Activated naive CD4-positive, alpha-beta T cell treated with anti-CD3 and anti-CD28 coated beads, Interleukin-2, amount 50 U/mL, for 24 hours (primary cell): ENCODE results near the gene TMEM174.

Experiments
- H3K27ac Mint-ChIP-seq: one replicate; pipeline ENCODE4 v1.8.0; 2021; ENCODE audit warnings: mild to moderate bottlenecking, mixed read lengths
- H3K27me3 Mint-ChIP-seq: one replicate; pipeline ENCODE4 v1.8.0; 2021; ENCODE audit warnings: mixed read lengths
- H3K36me3 Mint-ChIP-seq: one replicate; pipeline ENCODE4 v1.8.0; 2021; ENCODE audit warnings: mixed read lengths
- H3K4me1 Mint-ChIP-seq: one replicate; pipeline ENCODE4 v1.8.0; 2021; ENCODE audit warnings: mixed read lengths
- H3K4me3 Mint-ChIP-seq: one replicate; pipeline ENCODE4 v1.8.0; 2021; ENCODE audit warnings: mild to moderate bottlenecking, mixed read lengths
- H3K9me3 Mint-ChIP-seq: one replicate; pipeline ENCODE4 v1.8.0; 2021; ENCODE audit warnings: mixed read lengths

The TMEM174 gene, protein sequence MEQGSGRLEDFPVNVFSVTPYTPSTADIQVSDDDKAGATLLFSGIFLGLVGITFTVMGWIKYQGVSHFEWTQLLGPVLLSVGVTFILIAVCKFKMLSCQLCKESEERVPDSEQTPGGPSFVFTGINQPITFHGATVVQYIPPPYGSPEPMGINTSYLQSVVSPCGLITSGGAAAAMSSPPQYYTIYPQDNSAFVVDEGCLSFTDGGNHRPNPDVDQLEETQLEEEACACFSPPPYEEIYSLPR

DNA sequence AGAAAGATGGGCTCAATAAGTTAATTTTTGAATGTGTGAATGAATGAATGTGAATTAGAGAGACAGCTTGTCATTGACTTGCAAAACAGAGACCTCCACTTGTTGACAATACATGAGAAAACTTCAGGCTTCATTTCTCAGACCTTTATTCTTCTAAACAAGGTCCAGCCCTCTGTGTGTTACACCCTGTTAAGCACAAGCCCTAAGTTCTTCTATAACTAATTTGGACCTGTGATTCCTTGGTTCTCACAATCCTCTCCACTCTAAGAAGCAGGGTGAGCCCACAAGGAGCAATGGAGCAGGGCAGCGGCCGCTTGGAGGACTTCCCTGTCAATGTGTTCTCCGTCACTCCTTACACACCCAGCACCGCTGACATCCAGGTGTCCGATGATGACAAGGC, at the start of gene TMEM174:
Gene TMEM174 (plus strand): TSS at position 243 of the 400 bp plus-strand sequence. CDS start 51 bp downstream, at position 294.
- no peaks in the 10 kb centered on the region for H3K9me3 Mint-ChIP-seq
- H3K27me3 Mint-ChIP-seq, result peaks cover 81% of the 10 kb centered on the region
- H3K4me3 Mint-ChIP-seq, result no peak within 1 kb of the TSS
- H3K36me3 Mint-ChIP-seq, result peaks cover 1% of the 10 kb centered on the region
- no peaks in the 10 kb centered on the region for H3K4me1 Mint-ChIP-seq
- H3K27ac Mint-ChIP-seq, result no peak within 1 kb of the TSS

DNA sequence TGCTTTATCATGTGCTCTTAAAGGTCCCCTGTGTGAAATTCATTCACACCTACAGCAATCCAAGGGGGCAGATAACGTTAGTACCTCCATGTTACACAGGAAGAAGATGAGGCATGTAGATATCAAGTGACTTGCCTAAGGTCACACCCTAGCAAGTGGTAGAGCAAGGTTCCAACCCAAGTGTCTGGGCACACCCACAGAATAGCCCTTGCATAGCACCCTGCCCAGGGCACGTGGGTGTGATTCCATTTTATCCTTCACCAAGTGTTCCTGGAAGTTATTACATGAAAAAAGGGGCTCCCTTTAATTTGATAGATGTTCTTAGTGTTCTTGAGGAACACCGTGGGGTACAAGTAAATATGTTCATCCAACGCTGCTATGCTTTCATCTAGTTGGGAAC, 47.7 kb upstream of the TMEM174 start:
- H3K4me1 Mint-ChIP-seq, result peaks cover 10% of the 10 kb centered on the region
- no peaks in the 10 kb centered on the region for H3K9me3 Mint-ChIP-seq
- no peak overlapping the region for H3K4me3 Mint-ChIP-seq
- H3K27me3 Mint-ChIP-seq, result peaks cover 43% of the 10 kb centered on the region
- H3K27ac Mint-ChIP-seq, result no peak overlapping the region
- no peaks in the 10 kb centered on the region for H3K36me3 Mint-ChIP-seq

DNA sequence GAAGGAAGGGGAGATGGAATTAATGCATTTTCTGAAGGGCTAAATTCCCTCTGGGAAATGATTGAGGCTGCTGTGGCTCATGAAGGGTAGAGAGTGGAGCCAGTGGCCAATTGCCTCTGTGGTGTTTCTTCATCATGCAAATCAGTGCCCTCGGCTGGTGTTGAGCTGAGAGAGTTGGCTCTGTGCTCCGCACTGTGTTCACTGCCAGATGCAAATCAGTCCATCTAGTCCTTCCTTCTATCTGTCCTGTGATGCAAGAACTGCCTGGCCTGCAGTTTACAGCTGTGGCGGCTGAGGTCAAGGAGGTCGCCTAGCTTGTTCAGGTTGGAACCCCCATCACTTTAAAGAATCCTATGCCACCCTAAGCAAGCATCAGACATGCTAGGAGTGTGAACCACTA, 46.6 kb upstream of the TMEM174 start:
- no peaks in the 10 kb centered on the region for H3K36me3 Mint-ChIP-seq
- H3K4me1 Mint-ChIP-seq, result peaks cover 5% of the 10 kb centered on the region
- no peaks in the 10 kb centered on the region for H3K9me3 Mint-ChIP-seq
- H3K4me3 Mint-ChIP-seq, result no peak overlapping the region
- H3K27me3 Mint-ChIP-seq, result peaks cover 36% of the 10 kb centered on the region
- no peak overlapping the region for H3K27ac Mint-ChIP-seq

DNA sequence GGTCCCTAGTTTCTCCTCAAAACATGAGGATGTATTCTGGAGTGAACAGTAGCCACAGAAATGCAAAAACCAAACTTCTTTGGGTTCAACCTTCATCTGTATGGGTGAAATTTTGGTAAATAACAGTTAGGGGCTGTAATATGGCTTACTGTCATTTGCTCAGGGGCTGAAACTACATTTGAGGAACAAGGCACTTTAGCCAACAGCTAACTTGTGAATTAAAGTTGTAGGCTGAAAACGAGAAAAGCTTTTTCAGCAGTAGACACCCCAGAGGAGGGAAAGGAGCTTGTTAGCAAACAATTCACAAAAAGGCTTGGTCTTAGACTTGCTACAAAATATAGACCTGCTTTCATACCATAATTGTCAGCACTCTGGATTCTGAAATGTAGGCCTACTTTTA, 46.0 kb upstream of the TMEM174 start:
- Mint-ChIP-seq H3K27ac (no peak overlapping the region), H3K4me3 (no peak overlapping the region), H3K36me3 (no peaks in the 10 kb centered on the region), H3K9me3 (no peaks in the 10 kb centered on the region), H3K4me1 (peaks cover 5% of the 10 kb centered on the region), H3K27me3 (peaks cover 31% of the 10 kb centered on the region)

DNA sequence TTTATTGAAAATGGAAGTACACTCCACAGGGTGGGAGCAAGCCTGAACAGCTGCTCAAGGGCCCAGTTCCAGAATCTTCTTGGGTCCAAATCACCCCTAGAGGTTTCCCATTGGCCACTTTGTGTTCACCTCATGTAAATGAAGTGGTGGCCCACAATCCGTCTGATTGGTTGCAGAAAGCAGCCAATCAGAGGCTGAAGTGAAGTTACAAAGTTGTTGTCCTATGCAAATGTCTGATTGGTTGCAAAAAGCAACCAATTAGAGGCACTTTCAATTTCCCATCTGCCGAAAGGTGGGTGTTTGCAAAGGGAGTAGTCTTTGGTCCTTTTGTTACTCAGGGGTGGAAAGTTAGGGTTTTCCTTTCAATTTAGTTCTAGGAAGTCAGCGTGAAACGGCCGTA, 43.9 kb upstream of the TMEM174 start:
- Mint-ChIP-seq H3K4me1 (no peaks in the 10 kb centered on the region), H3K27me3 (peaks cover 38% of the 10 kb centered on the region), H3K36me3 (no peaks in the 10 kb centered on the region), H3K27ac (no peak overlapping the region), H3K9me3 (no peaks in the 10 kb centered on the region), H3K4me3 (no peak overlapping the region)

DNA sequence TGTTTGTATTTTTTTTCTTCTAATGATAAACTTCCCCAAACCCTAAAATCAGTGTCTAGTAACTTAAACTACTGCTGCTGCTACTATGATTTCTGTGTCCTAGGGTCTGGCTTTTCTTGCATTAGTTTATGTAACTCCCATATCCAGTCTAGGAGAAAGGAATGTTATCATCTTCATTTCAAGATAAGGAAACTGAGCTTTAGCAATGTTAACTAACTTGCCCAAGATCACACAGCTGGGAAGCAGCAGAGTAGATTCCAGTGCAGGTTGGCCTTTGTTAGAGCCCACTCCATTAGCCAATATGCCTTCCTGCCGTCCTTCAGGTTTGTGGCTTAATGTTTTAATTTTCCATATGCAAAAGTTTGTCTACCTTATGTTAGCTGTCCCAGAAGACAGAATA, 42.2 kb upstream of the TMEM174 start:
- H3K36me3 Mint-ChIP-seq, result no peaks in the 10 kb centered on the region
- H3K27ac Mint-ChIP-seq, result no peak overlapping the region
- H3K27me3 Mint-ChIP-seq, result peaks cover 44% of the 10 kb centered on the region

DNA sequence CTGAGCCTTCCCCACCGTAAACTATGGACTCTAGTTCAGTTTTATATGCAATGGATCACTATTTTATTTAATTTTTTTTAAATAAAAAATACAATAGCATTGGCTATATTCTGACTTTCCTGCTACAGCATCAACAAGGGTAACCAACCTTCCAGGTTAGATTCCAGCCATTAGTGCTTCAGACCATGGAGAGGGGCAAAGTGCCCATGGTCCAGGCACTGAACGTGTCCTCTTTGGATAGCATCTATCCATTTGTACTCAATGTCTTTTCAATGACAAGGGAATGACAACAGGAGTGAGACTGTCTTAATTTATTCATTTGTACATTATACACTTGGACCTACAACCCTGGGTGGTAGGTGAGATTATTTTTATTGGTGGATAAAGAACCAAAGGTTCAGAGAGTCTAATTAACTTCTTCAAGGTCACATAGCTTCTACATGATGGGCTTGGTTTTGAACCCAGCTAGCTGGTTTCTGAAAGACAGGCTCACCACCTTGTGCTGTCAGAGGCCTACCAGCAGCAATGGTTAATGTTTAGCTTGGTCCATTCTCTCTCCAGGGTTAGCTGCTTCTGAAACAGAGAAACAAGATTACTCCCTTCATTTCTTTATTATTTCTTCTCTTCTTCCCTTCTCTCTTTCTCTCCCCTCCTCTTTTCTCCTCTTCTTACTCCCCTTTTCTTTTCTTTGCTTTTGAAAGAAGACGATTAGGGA, 41.1 kb upstream of the TMEM174 start:
- H3K4me3 Mint-ChIP-seq, result no peak overlapping the region
- H3K9me3 Mint-ChIP-seq, result no peaks in the 10 kb centered on the region
- peaks cover 39% of the 10 kb centered on the region for H3K27me3 Mint-ChIP-seq
- H3K36me3 Mint-ChIP-seq, result no peaks in the 10 kb centered on the region
- peak overlapping the region; percentile 36 for H3K27ac Mint-ChIP-seq
- no peaks in the 10 kb centered on the region for H3K4me1 Mint-ChIP-seq

More for the DNA sequence above, 42.2 kb upstream of the TMEM174 start:
- Mint-ChIP-seq H3K4me1 (no peaks in the 10 kb centered on the region), H3K4me3 (no peak overlapping the region), H3K9me3 (no peaks in the 10 kb centered on the region)

DNA sequence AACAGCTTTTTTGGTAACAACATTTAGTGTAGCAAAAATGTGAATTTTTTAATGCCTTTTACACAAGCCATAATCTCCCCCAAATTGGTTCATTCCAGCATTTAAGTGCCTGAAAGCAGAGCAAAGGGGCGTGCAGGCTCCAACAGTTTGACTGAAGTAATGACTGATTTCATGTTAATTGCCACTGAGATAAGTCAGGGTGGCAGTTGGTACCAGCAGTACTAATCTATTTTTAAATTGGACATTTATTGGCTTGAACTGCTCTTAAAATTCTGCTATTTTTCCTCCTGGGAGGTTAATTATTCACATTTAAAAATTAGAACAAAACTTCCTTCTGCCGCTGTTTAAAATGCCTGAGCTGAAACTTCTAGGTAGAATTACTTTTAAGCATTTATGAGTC, 40.2 kb upstream of the TMEM174 start:
- Mint-ChIP-seq H3K4me3 (no peak overlapping the region), H3K9me3 (no peaks in the 10 kb centered on the region), H3K36me3 (no peaks in the 10 kb centered on the region), H3K27me3 (peaks cover 46% of the 10 kb centered on the region), H3K4me1 (no peaks in the 10 kb centered on the region), H3K27ac (no peak overlapping the region)

DNA sequence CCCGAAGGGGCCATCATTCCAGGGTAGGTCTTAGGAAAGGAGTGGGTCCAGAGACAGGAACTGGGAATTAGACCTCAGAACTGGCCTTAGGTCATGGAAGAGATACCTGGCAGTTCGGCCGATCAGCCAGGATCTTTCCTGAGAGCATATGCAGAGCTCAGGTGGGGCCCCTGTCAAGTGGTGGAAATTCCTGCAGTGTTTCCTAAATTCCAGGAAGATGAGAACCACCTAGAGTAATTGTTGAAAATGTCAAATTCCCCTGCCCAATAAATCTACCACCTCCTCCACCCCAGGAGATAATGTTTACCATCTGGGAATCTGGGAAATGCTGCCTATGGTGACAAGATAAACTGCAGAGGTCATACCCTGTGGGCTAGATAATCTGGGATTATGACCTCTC, 38.0 kb upstream of the TMEM174 start:
- Mint-ChIP-seq H3K36me3 (no peaks in the 10 kb centered on the region), H3K4me3 (no peak overlapping the region), H3K9me3 (no peaks in the 10 kb centered on the region), H3K4me1 (no peaks in the 10 kb centered on the region), H3K27ac (no peak overlapping the region), H3K27me3 (peaks cover 43% of the 10 kb centered on the region)

DNA sequence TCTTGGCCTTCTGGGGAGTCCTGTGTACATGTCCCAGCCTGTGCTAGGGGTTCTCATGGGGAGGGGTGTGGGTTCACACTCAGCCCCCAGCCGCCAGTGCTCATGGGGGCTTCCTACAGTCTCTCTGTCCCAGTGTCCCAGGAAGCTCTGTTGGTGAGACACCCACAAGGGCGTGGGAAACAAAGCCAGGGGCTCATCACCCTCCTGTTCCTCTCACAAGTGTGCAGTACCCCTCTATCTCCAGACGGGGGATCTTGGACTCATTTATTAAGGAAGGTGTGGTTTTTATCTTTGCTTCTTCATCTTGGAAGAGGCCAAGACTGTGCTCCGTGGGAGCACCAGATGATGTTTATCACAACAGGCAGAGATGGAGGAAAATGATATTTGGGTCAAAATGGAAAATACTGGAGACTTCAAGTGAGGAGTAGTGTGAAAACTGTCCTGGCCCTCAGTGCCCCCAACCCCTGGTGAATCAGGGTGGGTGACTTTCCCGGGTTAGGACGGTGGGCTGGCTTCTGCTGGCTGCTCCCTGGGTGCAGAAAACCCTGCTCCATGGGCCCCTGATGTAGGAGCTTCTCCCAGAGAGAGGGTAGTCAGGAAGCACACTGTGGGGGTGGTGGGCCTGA, 37.5 kb upstream of the TMEM174 start:
- Mint-ChIP-seq H3K4me1 (no peaks in the 10 kb centered on the region), H3K27me3 (peaks cover 43% of the 10 kb centered on the region), H3K9me3 (no peaks in the 10 kb centered on the region), H3K36me3 (no peaks in the 10 kb centered on the region), H3K4me3 (no peak overlapping the region), H3K27ac (no peak overlapping the region)

DNA sequence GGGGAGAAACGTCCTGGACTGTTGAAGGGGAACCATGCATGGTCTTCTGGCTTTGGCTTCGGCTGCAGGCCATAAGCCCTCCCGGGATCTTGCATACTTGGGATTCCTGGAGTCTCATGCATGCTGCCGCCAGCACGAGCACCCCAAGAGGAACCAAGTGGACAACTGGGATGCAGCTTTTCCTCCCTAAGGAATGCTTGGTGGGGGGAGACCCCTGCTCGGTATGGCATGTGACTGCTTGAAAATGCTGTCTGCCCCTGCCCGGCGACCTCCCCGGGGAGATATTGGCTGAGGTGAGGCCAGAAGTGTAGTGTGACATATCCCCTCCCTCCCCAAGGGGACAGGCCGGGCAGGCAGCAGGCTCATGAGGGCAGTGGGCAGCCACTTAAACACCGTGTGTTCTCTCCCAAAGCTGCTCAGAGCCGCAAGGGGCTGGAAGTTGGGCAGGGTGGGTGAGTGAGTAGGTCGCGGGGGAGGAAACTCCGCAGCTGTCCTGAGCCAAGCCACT, 36.9 kb upstream of the TMEM174 start:
- H3K4me1 Mint-ChIP-seq, result no peaks in the 10 kb centered on the region
- H3K36me3 Mint-ChIP-seq, result no peaks in the 10 kb centered on the region
- H3K27me3 Mint-ChIP-seq, result peaks cover 45% of the 10 kb centered on the region
- H3K4me3 Mint-ChIP-seq, result no peak overlapping the region
- H3K9me3 Mint-ChIP-seq, result no peaks in the 10 kb centered on the region
- no peak overlapping the region for H3K27ac Mint-ChIP-seq

DNA sequence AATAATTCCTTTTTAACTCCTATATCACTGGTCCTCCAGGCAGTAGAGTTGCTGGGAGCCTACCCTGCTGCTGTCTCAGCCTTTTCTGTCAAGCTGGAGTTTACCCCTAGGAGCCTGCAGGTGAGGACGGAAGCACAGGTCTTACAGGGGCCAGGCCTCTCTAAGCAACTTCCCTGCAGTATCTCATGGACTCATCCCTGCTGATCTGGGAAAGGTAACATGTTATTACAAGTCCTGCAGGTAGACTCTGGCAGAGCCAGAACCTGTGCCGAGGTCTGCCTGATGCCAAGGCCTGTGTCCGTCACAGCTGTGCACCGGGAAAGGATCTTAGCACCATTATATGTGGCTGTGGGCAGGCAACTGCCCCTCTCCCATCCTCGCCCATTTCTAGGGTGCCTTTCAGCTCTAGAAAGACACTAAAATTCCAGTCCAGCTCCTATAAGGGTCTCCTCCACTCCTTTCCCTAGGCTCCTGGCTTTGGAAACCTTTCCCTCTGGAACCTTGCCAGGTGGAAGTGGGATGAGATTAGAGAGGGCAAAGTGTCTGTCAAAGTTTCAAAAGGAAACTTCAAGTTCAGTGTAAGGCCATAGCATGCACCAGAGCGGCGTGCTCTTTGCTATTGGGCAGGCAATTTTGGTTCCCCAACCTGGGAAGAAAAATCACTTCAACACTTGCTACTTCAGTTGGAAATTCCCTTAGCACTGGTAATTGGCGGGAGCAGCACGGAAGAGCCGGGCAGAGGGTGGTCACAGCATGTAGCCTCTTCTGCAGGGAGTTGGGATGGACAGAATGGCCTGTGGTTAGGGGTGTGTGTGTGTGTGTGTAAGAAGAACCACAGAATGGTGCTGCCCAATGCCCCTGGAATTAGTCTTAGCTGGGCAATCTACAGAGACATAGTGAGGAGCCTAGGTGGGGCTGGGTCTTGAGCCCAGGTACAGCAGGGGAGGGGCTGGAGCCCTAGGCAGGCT, 35.1 kb upstream of the TMEM174 start:
- no peaks in the 10 kb centered on the region for H3K36me3 Mint-ChIP-seq
- H3K4me3 Mint-ChIP-seq, result no peak overlapping the region
- H3K4me1 Mint-ChIP-seq, result no peaks in the 10 kb centered on the region
- no peaks in the 10 kb centered on the region for H3K9me3 Mint-ChIP-seq
- no peak overlapping the region for H3K27ac Mint-ChIP-seq
- peaks cover 53% of the 10 kb centered on the region for H3K27me3 Mint-ChIP-seq

DNA sequence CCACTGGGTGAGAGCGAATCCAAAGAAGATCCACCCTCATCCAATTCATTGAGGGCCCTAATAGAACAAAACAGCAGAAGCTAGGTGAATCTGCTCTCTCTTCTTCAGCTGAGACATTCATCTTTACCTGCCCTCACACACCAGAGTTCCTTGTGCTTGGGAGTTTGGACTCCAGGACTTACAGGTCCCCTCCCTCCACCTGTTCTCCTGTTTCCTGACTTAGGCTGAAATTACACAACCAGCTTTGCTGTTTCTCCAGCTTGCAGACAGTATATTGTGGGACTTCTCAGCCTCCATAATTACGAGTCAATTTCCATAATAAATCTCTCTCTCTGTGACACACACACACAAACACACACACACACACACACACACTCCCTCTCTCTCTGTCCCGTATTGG, 33.5 kb upstream of the TMEM174 start:
- peaks cover 56% of the 10 kb centered on the region for H3K27me3 Mint-ChIP-seq
- H3K9me3 Mint-ChIP-seq, result no peaks in the 10 kb centered on the region
- no peaks in the 10 kb centered on the region for H3K4me1 Mint-ChIP-seq
- no peaks in the 10 kb centered on the region for H3K36me3 Mint-ChIP-seq
- no peak overlapping the region for H3K4me3 Mint-ChIP-seq
- no peak overlapping the region for H3K27ac Mint-ChIP-seq

DNA sequence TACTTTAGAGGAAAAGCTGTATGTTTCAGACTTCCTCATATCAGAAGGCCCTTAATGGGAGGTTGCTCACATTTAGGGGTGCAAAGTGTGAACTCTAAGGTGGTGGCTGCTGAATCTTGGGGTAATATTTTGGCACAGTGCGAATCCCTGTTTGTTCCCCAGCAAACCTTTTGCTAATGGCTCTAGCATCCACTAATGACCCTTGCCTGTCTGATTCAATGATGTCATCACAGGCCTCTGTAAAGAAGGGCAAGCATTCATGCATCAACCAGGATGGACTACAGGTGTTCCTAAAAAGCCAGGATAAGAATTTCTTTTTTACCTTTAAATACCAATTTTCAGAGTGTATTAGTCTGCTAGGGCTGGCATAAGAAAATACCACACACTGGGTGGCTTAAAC, 32.2 kb upstream of the TMEM174 start:
- H3K4me3 Mint-ChIP-seq, result no peak overlapping the region
- H3K9me3 Mint-ChIP-seq, result no peaks in the 10 kb centered on the region
- no peak overlapping the region for H3K27ac Mint-ChIP-seq
- H3K4me1 Mint-ChIP-seq, result no peaks in the 10 kb centered on the region
- no peaks in the 10 kb centered on the region for H3K36me3 Mint-ChIP-seq
- H3K27me3 Mint-ChIP-seq, result peaks cover 53% of the 10 kb centered on the region

DNA sequence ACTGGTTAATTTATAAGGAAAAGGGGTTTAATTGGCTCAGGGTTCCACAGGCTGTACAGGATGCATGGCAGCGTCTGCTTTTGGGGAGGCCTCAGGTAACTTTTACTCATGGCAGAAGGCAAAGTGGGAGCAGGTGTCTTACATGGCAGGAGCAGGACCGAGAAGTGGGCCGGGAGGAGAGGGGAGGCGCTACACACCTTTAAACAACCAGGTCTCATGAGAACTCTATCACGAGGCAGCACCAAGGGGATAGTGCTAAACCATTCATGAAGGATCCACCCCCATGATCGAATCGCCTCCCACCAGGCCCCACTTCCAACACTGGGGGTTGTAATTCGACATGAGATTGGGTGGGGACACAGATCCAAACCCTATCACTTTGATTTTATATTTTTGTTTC, 31.0 kb upstream of the TMEM174 start:
- H3K27ac Mint-ChIP-seq, result no peak overlapping the region
- no peaks in the 10 kb centered on the region for H3K36me3 Mint-ChIP-seq
- H3K4me1 Mint-ChIP-seq, result no peaks in the 10 kb centered on the region
- H3K4me3 Mint-ChIP-seq, result no peak overlapping the region
- peaks cover 57% of the 10 kb centered on the region for H3K27me3 Mint-ChIP-seq
- H3K9me3 Mint-ChIP-seq, result no peaks in the 10 kb centered on the region
